IPS-15b (cell line): Measurements from ENCODE around the gene KNTC1.
"Not testable (repeated sequence)": the region's sequence is repeated elsewhere in the genome, so short reads cannot be mapped to it uniquely, and the experiment has no call there.

ENCODE experiments used
- H3K27me3 ChIP-seq: one replicate; pipeline ENCODE4 v1.6.1; 2013; ENCODE audit warnings: low read length; ENCODE audit not compliant: control insufficient read depth, insufficient read depth
- H3K36me3 ChIP-seq: one replicate; pipeline ENCODE4 v1.6.1; 2013; ENCODE audit warnings: low read length; ENCODE audit not compliant: control insufficient read depth, insufficient read depth
- H3K4me1 ChIP-seq: one replicate; pipeline ENCODE4 v1.6.1; 2013; ENCODE audit warnings: mild to moderate bottlenecking, low read length; ENCODE audit not compliant: control insufficient read depth, insufficient read depth
- H3K4me3 ChIP-seq: one replicate; pipeline ENCODE4 v1.5.1; 2013; ENCODE audit warnings: low read depth, low read length
- H3K9ac ChIP-seq: one replicate; pipeline ENCODE4 v1.6.1; 2013; ENCODE audit warnings: low read depth, mild to moderate bottlenecking, low read length
- H3K9me3 ChIP-seq: one replicate; pipeline ENCODE4 v1.6.1; 2013; ENCODE audit warnings: mild to moderate bottlenecking, low read length; ENCODE audit not compliant: control insufficient read depth, insufficient read depth

KNTC1 gene

DNA sequence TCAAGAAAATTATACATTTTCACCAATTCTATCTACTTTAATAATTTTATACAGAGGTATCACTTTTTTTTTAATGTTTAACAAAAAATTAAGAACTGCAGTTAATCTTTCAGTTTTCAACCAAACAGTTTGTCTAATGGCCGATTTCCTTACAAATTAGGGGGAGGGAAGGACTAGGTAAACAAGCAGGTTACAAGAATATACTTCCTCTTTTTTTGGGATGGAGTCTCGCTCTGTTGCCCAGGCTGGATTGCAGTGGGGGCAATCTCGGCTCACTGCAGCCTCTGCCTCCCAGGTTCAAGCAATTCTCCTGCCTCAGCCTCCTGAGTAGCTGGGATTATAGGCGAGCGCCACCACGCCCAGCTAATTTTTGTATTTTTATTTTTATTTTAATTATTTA, 33.8 kb upstream of the KNTC1 start:
- H3K27me3 ChIP-seq, H3K36me3 ChIP-seq: not testable (repeated sequence)

DNA sequence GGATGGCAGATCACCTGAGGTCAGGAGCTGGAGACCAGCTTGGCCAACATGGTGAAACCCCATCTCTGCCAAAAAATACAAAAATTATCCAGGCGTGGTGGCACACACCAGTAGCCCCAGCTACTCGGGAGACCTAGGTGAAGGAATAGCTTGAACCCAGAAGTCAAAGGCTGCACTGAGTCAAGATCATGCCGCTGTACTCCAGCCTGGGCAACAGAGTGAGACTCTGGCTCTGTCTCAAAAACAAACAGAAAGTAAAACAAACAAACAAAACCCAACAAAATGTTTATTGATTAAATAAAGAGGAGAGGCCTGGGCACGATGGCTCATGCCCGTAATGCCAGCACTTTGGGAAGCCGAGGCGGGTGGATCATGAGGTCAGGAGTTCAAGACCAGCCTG, 31.8 kb upstream of the KNTC1 start:
- no peak overlapping the region for H3K9ac ChIP-seq
- H3K4me1 ChIP-seq = peaks cover 2% of the 10 kb centered on the region
- H3K27me3 ChIP-seq = no peaks in the 10 kb centered on the region
- H3K9me3 ChIP-seq = no peaks in the 10 kb centered on the region
- no peak overlapping the region for H3K4me3 ChIP-seq
- H3K36me3 ChIP-seq = peaks cover 8% of the 10 kb centered on the region

More for the DNA sequence above, 33.8 kb upstream of the KNTC1 start:
- not testable (repeated sequence) for H3K9ac ChIP-seq, H3K4me3 ChIP-seq, H3K4me1 ChIP-seq, H3K9me3 ChIP-seq

DNA sequence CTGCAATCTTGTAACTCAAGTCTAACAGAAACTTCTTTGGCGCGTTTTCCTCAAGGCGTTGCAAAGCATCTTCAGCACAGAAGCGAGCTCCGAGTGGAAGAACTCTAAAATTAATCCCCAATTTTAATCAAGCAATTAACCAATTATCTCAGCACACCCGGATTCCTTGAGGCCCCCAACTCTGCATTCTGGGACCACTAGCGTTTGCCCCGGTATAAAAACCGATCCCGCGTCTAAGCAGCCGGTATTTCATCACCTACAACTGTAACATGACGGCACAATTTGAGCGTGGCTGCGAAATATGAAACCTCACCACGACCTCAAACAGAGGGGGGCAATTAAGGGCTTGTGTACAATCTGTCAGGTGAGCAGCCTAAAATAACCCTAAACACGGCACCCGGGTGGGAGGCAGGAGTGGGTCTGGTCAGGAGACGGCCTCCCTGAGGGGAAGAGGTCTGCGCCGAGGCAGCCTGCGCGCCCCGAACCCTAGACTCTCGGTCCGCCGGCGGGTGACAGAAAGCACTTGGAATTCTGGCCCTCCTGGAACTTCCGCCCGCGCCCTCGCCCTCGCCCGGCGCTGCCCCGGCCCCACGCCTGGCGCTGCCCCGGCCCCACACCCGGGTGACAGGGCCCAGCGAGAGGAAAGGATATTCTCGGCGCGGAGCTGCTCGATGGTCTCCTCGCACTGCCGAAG, 26.9 kb upstream of the KNTC1 start:
- no peaks in the 10 kb centered on the region for H3K27me3 ChIP-seq
- H3K4me3 ChIP-seq = peak overlapping the region; percentile 98
- H3K9ac ChIP-seq = peak overlapping the region; percentile 94
- no peaks in the 10 kb centered on the region for H3K9me3 ChIP-seq
- H3K36me3 ChIP-seq = peaks cover 6% of the 10 kb centered on the region
- peaks cover 4% of the 10 kb centered on the region for H3K4me1 ChIP-seq

DNA sequence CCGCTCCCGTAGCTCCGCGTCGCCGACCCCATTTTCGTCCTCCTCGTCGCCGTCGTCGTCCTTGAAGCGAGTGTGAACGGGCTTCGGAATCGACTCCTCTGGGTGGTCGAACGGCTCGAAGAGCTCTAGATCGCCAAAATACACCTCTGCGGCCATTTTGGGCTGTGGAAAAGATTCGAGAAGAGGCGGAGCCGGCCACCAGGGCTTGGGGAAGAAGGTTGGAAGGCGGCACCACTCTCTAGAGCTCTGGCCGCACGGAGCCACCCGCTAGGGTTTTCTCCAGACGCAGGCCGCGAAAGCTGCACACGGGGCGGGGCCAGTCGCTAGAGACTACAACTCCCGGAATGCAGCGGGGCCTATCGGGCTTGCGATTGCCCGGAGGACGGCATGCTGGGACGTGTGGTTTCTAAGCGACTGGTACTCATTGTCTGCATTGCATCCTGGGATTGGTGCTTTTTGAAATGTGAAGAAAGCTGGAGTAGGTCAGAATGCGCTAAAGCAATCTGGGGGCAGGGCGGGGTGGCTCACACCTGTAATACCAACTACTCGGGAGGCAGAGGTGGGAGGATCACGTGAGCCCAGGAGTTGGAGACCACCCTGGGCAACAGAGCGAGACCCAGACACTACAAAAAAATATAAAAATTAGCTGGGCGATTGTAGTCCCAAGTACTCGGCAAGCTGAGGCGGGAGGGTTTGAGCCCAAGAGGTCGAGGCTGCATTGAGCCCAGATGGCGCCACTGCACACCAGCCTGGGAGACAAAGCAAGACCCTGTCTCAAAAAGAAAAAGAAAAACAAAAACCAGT, 26.2 kb upstream of the KNTC1 start, which contains the start of gene ZCCHC8:
TSS of gene ZCCHC8 (minus strand) at position 248 of the 804 bp plus-strand sequence. CDS start at position 156, 92 bp downstream.
- peaks cover 11% of the 10 kb centered on the region for H3K36me3 ChIP-seq
- no peaks in the 10 kb centered on the region for H3K9me3 ChIP-seq
- peak within 1 kb of the TSS; percentile 98 for H3K4me3 ChIP-seq

DNA sequence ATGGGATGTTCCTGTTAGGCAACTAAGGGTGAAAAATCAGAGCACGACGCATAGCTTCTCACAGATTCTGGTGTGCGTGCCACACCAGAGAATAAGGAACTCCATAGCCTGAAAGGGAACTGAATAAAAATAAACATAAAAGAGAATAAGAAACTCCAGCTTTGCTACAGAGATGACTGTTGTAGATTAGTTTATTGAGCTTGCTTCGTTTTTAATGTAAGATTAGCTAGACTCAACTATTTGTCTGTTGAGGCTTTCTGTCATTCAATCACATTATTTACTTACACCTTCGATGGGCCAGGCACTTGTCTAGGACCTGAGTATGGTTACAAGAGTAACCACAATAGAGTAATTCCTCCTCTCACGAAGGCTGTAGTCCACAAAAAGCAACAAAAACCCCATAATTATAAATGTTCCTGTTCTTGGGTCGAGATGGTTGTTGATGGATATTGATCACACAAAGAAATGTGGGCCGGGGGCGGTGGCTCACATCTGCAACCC, 25.5 kb upstream of the KNTC1 start:
- Histone ChIP-seq H3K27me3 (no peaks in the 10 kb centered on the region), H3K4me3 (peak overlapping the region; percentile 45), H3K36me3 (peaks cover 16% of the 10 kb centered on the region), H3K9me3 (no peaks in the 10 kb centered on the region), H3K4me1 (peaks cover 4% of the 10 kb centered on the region), H3K9ac (peak overlapping the region; percentile 8)

More for the DNA sequence above, 26.2 kb upstream of the KNTC1 start, which contains the start of gene ZCCHC8:
- Histone ChIP-seq H3K4me1 (peaks cover 4% of the 10 kb centered on the region), H3K9ac (peak within 1 kb of the TSS; percentile 94), H3K27me3 (no peaks in the 10 kb centered on the region)

DNA sequence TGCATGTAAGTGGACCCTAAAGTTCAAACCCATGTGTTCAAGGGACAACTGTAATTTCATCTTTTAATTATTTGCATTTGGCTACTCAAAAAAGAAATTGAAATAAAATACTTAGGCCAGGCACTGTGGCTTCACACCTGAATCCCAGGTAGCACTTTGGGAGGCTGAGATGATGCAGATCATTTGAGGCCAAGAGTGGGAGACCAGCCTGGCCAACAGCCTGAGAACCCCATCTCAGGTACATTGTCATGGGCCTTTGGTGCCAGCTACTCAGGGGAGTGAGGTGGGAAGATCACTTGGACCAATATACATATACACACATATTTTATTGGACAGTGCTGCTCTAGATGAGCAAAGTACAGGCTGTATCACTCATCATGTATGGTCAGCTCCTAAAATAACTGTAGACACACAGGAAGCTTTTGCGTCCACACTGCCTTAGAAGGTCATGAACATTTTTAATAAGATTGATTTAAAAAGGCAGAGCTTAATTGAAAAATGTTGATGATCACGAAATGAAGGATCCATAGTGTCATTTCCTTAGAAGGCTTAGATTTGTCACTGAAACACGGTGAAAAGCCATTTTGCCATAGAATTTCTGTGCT, 23.8 kb upstream of the KNTC1 start:
- no peak overlapping the region for H3K4me3 ChIP-seq
- no peaks in the 10 kb centered on the region for H3K9me3 ChIP-seq
- no peaks in the 10 kb centered on the region for H3K27me3 ChIP-seq
- peaks cover 4% of the 10 kb centered on the region for H3K4me1 ChIP-seq
- H3K36me3 ChIP-seq = peaks cover 29% of the 10 kb centered on the region
- H3K9ac ChIP-seq = no peak overlapping the region

DNA sequence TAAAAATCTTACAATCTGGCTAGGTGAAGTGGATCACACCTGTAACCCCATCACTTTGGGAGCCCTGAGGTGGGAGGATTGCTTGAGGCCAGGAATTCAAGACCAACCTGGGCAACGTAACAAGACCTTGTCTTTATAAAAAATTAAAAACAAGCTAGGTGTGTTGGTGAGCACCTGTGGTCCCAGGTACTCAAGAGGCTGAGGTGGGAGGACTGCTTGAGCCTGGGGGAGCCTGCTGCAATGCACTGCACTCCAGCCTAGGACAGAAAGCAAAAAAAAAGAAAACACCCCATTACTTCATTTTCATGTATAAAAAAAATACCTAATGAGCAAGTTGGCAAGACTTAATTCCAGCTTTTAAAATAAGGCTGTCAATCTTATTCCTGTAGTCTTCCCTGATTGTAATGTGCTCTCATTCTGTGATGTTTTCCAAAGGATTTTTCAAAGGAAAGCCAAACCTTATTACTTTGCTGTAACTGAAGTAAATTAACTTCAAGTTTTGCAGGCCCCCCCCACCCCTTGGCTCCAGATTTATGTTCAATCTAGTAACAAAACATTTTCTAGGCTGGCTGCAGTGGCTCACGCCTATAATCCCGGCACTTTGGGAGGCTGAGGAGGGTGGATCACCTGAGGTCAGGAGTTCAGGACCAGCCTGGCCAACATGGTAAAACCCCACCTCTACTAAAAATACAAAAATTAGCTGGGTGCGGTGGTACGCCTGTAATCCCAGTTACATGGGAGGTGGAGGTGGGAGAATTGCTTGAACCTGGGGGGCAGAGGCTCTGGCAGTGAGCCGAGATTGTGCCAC, 23.1 kb upstream of the KNTC1 start:
- H3K4me1 ChIP-seq = peaks cover 2% of the 10 kb centered on the region
- no peaks in the 10 kb centered on the region for H3K9me3 ChIP-seq
- H3K4me3 ChIP-seq = no peak overlapping the region
- H3K27me3 ChIP-seq = no peaks in the 10 kb centered on the region
- H3K36me3 ChIP-seq = peaks cover 36% of the 10 kb centered on the region
- no peak overlapping the region for H3K9ac ChIP-seq

DNA sequence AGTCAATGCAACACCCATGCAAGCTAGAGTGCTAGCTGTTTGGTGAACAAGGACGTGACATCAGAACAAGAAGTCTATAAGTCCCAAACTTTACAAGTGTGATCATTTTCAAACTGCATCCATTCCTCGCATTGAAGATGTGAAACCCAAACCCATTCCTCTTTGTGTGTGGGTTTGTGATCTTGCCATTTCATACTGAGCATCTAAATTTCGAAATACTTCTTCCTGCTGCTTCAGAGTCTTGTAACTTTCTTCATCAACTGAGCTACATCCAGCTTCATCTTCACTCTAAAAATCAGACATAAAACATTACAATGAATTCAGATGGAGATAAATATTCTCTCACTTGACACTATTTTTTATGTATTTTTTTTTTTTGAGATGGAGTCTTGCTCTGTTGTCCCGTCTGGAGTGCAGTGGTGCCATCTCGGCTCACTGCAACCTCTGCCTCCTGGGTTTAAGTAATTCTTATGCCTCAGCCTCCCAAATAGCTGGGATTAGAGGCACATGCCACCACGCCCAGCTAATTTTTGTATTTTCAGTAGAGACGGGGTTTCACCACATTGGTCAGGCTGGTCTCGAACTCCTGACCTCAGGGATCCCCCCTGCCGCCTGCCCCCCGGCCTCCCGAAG, 21.5 kb upstream of the KNTC1 start:
- H3K36me3 ChIP-seq = peaks cover 49% of the 10 kb centered on the region

DNA sequence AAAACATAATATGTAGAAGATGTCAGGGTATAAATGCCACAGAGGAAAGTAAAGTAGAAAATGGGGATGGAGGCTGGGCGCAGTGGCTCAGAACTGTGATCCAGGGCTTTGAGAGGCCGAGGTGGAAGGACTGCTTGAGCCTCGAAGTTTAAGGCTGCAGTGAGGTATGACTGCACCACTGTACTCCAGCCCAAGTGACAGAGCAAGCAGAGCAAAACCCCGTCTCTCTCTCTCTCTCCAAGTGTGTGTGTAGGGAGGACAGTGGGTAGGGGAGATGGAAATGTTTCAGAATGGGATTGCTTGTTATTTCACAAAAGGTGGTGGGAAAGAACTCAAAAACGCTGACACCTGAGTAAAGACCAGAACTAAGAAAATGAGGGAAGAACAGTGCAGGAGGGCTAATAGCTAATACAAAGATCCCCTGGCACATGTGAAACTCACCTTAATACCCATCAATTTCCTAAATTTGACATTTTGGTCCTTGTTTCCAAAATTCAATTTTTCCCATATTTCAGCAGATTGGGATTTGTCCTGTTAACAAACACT, 20.6 kb upstream of the KNTC1 start:
- Histone ChIP-seq H3K9ac (no peak overlapping the region), H3K4me3 (no peak overlapping the region), H3K36me3 (peaks cover 57% of the 10 kb centered on the region), H3K4me1 (no peaks in the 10 kb centered on the region), H3K9me3 (no peaks in the 10 kb centered on the region), H3K27me3 (no peaks in the 10 kb centered on the region)

More for the DNA sequence above, 21.5 kb upstream of the KNTC1 start:
- Histone ChIP-seq H3K27me3 (no peaks in the 10 kb centered on the region), H3K9me3 (no peaks in the 10 kb centered on the region), H3K4me1 (peaks cover 2% of the 10 kb centered on the region), H3K4me3 (no peak overlapping the region), H3K9ac (no peak overlapping the region)

DNA sequence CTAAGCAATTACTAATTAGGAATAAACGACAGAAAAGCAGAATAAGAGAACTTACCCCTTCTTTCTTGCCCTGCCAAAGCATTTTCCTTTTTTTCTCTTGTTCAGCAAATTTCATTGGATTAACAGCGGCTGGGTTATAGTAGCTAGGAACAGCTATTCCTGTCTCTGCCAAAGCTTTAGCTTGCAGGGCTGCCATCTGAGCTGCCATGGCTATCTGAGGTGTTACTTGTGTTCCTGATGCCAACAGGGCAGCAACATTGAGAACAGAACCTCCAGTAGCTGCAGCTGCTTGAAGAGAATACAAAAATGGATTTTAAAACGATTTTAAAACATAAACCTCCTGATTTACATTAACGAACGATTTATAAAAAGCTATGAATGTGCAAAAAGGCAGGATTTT, 18.9 kb upstream of the KNTC1 start:
- Histone ChIP-seq H3K36me3 (peaks cover 67% of the 10 kb centered on the region), H3K9ac (no peak overlapping the region), H3K27me3 (no peaks in the 10 kb centered on the region), H3K9me3 (no peaks in the 10 kb centered on the region), H3K4me3 (no peak overlapping the region), H3K4me1 (no peaks in the 10 kb centered on the region)
